ENCODE results near the gene LCMT2.

Gene LCMT2

GRCh38 chr15:43287254-43287653 is 43.1 kb downstream of the LCMT2 start:
- TF ChIP-seq FOXP2 (optimal IDR thresholded peaks at IDR 0.05; ENCODE audit: borderline replicate concordance, extremely low read depth, extremely low read length, insufficient read depth) (no peak), TAF1 (IDR thresholded peaks at IDR 0.05; ENCODE audit: borderline replicate concordance, insufficient read depth, low read length) (no peak), POLR2AphosphoS5 (IDR thresholded peaks at IDR 0.05; ENCODE audit: low read depth, low read length) (no peak), SIN3A (IDR thresholded peaks at IDR 0.05; ENCODE audit: borderline replicate concordance, insufficient read depth, low read length) (no peak), REST (IDR thresholded peaks at IDR 0.05; ENCODE audit: insufficient read depth in 1 of 2, low read depth in 2 of 2, low read length in 2 of 2) (no peak)

- no peak for TF ChIP-seq FOXP2 (optimal IDR thresholded peaks at IDR 0.05; ENCODE audit: borderline replicate concordance, extremely low read depth, extremely low read length, insufficient read depth)
Observed at GRCh38 chr15:43286074-43286473, 44.3 kb downstream of the LCMT2 start.

GRCh38 chr15:43285609-43286037 is 44.8 kb downstream of the LCMT2 start:
- TF ChIP-seq TAF1 (IDR thresholded peaks at IDR 0.05; ENCODE audit: borderline replicate concordance, insufficient read depth, low read length) (no peak), POLR2AphosphoS5 (IDR thresholded peaks at IDR 0.05; ENCODE audit: low read depth, low read length) (no peak), SIN3A (IDR thresholded peaks at IDR 0.05; ENCODE audit: borderline replicate concordance, insufficient read depth, low read length) (no peak), REST (IDR thresholded peaks at IDR 0.05; ENCODE audit: insufficient read depth in 1 of 2, low read depth in 2 of 2, low read length in 2 of 2) (no peak), FOXP2 (optimal IDR thresholded peaks at IDR 0.05; ENCODE audit: borderline replicate concordance, extremely low read depth, extremely low read length, insufficient read depth) (no peak)

- TF ChIP-seq FOXP2 (optimal IDR thresholded peaks at IDR 0.05; ENCODE audit: borderline replicate concordance, extremely low read depth, extremely low read length, insufficient read depth) (no peak), TAF1 (IDR thresholded peaks at IDR 0.05; ENCODE audit: borderline replicate concordance, insufficient read depth, low read length) (no peak), REST (IDR thresholded peaks at IDR 0.05; ENCODE audit: insufficient read depth in 1 of 2, low read depth in 2 of 2, low read length in 2 of 2) (no peak), POLR2AphosphoS5 (IDR thresholded peaks at IDR 0.05; ENCODE audit: low read depth, low read length) (no peak)
Observed at GRCh38 chr15:43283526-43283925, 46.8 kb downstream of the LCMT2 start.

- TF ChIP-seq POLR2AphosphoS5 (IDR thresholded peaks at IDR 0.05; ENCODE audit: low read depth, low read length): no peak
- no peak for TF ChIP-seq REST (IDR thresholded peaks at IDR 0.05; ENCODE audit: insufficient read depth in 1 of 2, low read depth in 2 of 2, low read length in 2 of 2)
- no peak for TF ChIP-seq FOXP2 (optimal IDR thresholded peaks at IDR 0.05; ENCODE audit: borderline replicate concordance, extremely low read depth, extremely low read length, insufficient read depth)
- no peak for TF ChIP-seq TAF1 (IDR thresholded peaks at IDR 0.05; ENCODE audit: borderline replicate concordance, insufficient read depth, low read length)
Observed at GRCh38 chr15:43281926-43282602, 48.3 kb downstream of the LCMT2 start.
